DND-41 (cell line): Measurements from ENCODE around the gene CR1L.

Source experiments
- ATAC-seq: fragments of 200-7000 bp; cut with Tn5 transposase; 3 replicates; pipeline ENCODE4 v1.9.1; 2021; ENCODE audit warnings: low read depth; ENCODE audit not compliant: insufficient read depth
- DNase-seq: peaks from one replicate; pipeline ENCODE4 v3.0.0-alpha.2; 2020
- H2AFZ ChIP-seq: 2 replicates; pipeline ENCODE4 v1.6.0; 2012; ENCODE audit warnings: low read depth, low read length
- H3K27ac ChIP-seq: 2 replicates; pipeline ENCODE4 v1.5.1; 2012; ENCODE audit warnings: low read length, inconsistent platforms
- H3K27me3 ChIP-seq: fragments of 200-600 bp; sonication (generic); 2 replicates; pipeline ENCODE4 v1.6.0; 2012; ENCODE audit warnings: low read length, mild to moderate bottlenecking, inconsistent platforms; ENCODE audit not compliant: insufficient read depth, poor library complexity
- H3K36me3 ChIP-seq: 2 replicates; pipeline ENCODE4 v1.5.1; 2012; ENCODE audit warnings: low read length, inconsistent platforms; ENCODE audit not compliant: insufficient read depth
- H3K4me1 ChIP-seq: 2 replicates; pipeline ENCODE4 v1.5.1; 2012; ENCODE audit warnings: mild to moderate bottlenecking, low read length; ENCODE audit not compliant: insufficient read depth
- H3K4me2 ChIP-seq: 2 replicates; pipeline ENCODE4 v1.6.0; 2012; ENCODE audit warnings: mild to moderate bottlenecking, moderate library complexity, low read length, inconsistent platforms; ENCODE audit not compliant: insufficient read depth
- H3K4me3 ChIP-seq, 2 experiments: fragments of 200-600 bp in 1 of 2; shearing (Covaris generic) in 1 of 2; 2 replicates each; pipeline ENCODE4 v1.5.1; 2012 to 2016; ENCODE audit warnings: inconsistent platforms in 2 of 2, low read length in 2 of 2, mild to moderate bottlenecking in 2 of 2, low read depth in 1 of 2, moderate library complexity in 1 of 2
- H3K79me2 ChIP-seq: 2 replicates; pipeline ENCODE4 v1.6.0; 2012; ENCODE audit warnings: low read length, inconsistent platforms; ENCODE audit not compliant: insufficient read depth
- H3K9ac ChIP-seq: 2 replicates; pipeline ENCODE4 v1.6.0; 2012; ENCODE audit warnings: low read depth, mild to moderate bottlenecking, inconsistent platforms, low read length, moderate library complexity
- H3K9me3 ChIP-seq: 2 replicates; pipeline ENCODE4 v1.5.1; 2012; ENCODE audit warnings: low read length, moderate library complexity, mild to moderate bottlenecking, inconsistent platforms; ENCODE audit not compliant: insufficient read depth, severe bottlenecking
- H4K20me1 ChIP-seq: 2 replicates; pipeline ENCODE4 v1.6.0; 2012; ENCODE audit warnings: low read length; ENCODE audit not compliant: insufficient read depth
- CTCF ChIP-seq: IDR thresholded peaks from 2 replicates; pipeline ENCODE4 v1.5.1; 2012; ENCODE audit warnings: borderline replicate concordance, low read length, moderate library complexity, mild to moderate bottlenecking; ENCODE audit not compliant: poor library complexity, severe bottlenecking; ENCODE audit errors: extremely low read depth
- EZH2 ChIP-seq: IDR thresholded peaks from 3 replicates; pipeline ENCODE4 v1.6.1; 2012; ENCODE audit warnings: borderline replicate concordance, low read depth, mild to moderate bottlenecking, moderate library complexity, low read length, inconsistent platforms; ENCODE audit not compliant: severe bottlenecking

The CR1L gene

GRCh38 chr1:207670192-207670591 is 25.3 kb downstream of the CR1L start:
- DNase-seq, result no peak
- H3K4me2 ChIP-seq, result no peak overlapping the region

GRCh38 chr1:207670997-207671396 is 26.1 kb downstream of the CR1L start:
- TF ChIP-seq CTCF (no peak), EZH2 (no peak)
- Histone ChIP-seq H3K9ac (no peak overlapping the region), H3K4me2 (no peak overlapping the region), H4K20me1 (no peaks in the 10 kb centered on the region), H2AFZ (no peak overlapping the region), H3K4me1 (no peaks in the 10 kb centered on the region), H3K27me3 (peaks cover 8% of the 10 kb centered on the region), H3K9me3 (no peaks in the 10 kb centered on the region), H3K79me2 (no peaks in the 10 kb centered on the region), H3K27ac (no peak overlapping the region), H3K4me3 (no peak overlapping the region), H3K36me3 (no peaks in the 10 kb centered on the region)
- ATAC-seq, result no peak
- no peak for DNase-seq

More at GRCh38 chr1:207670192-207670591, 25.3 kb downstream of the CR1L start:
- peaks cover 8% of the 10 kb centered on the region for H3K27me3 ChIP-seq
- H3K4me3 ChIP-seq, result no peak overlapping the region
- no peak for TF ChIP-seq EZH2
- no peak for TF ChIP-seq CTCF
- H2AFZ ChIP-seq, result no peak overlapping the region
- ATAC-seq, result no peak
- H4K20me1 ChIP-seq, result no peaks in the 10 kb centered on the region
- no peak overlapping the region for H3K9ac ChIP-seq
- no peak overlapping the region for H3K27ac ChIP-seq
- H3K9me3 ChIP-seq, result no peaks in the 10 kb centered on the region
- H3K79me2 ChIP-seq, result no peaks in the 10 kb centered on the region
- H3K36me3 ChIP-seq, result no peaks in the 10 kb centered on the region
- H3K4me1 ChIP-seq, result no peaks in the 10 kb centered on the region

- H3K4me3 ChIP-seq, result no peak overlapping the region
- DNase-seq (peak; percentile 10), ATAC-seq (0 out of 3 replicates have a peak, but pooled peaks have one; percentile 56)
- peaks cover 8% of the 10 kb centered on the region for H3K27me3 ChIP-seq
- no peaks in the 10 kb centered on the region for H3K9me3 ChIP-seq
- H3K79me2 ChIP-seq, result no peaks in the 10 kb centered on the region
- H3K4me2 ChIP-seq, result no peak overlapping the region
- H4K20me1 ChIP-seq, result no peaks in the 10 kb centered on the region
- no peak overlapping the region for H3K27ac ChIP-seq
- no peak for TF ChIP-seq EZH2
- TF ChIP-seq CTCF, result peak; percentile 71
- H2AFZ ChIP-seq, result no peak overlapping the region
- no peak overlapping the region for H3K9ac ChIP-seq
- no peaks in the 10 kb centered on the region for H3K4me1 ChIP-seq
- no peaks in the 10 kb centered on the region for H3K36me3 ChIP-seq
Measured at GRCh38 chr1:207672522-207673130, 27.7 kb downstream of the CR1L start.
